DND-41 (cell line): ENCODE measurements around the gene RPRD1A.
"Not testable (repeated sequence)": the region's sequence is repeated elsewhere in the genome, so short reads cannot be mapped to it uniquely, and the experiment has no call there.

ENCODE experiments used
- ATAC-seq: fragments of 200-7000 bp; cut with Tn5 transposase; 3 replicates; pipeline ENCODE4 v1.9.1; 2021; ENCODE audit warnings: low read depth; ENCODE audit not compliant: insufficient read depth
- DNase-seq: peaks from one replicate; pipeline ENCODE4 v3.0.0-alpha.2; 2020
- H2AFZ ChIP-seq: 2 replicates; pipeline ENCODE4 v1.6.0; 2012; ENCODE audit warnings: low read depth, low read length
- H3K27ac ChIP-seq: 2 replicates; pipeline ENCODE4 v1.5.1; 2012; ENCODE audit warnings: low read length, inconsistent platforms
- H3K27me3 ChIP-seq: fragments of 200-600 bp; sonication (generic); 2 replicates; pipeline ENCODE4 v1.6.0; 2012; ENCODE audit warnings: low read length, mild to moderate bottlenecking, inconsistent platforms; ENCODE audit not compliant: insufficient read depth, poor library complexity
- H3K36me3 ChIP-seq: 2 replicates; pipeline ENCODE4 v1.5.1; 2012; ENCODE audit warnings: low read length, inconsistent platforms; ENCODE audit not compliant: insufficient read depth
- H3K4me1 ChIP-seq: 2 replicates; pipeline ENCODE4 v1.5.1; 2012; ENCODE audit warnings: mild to moderate bottlenecking, low read length; ENCODE audit not compliant: insufficient read depth
- H3K4me2 ChIP-seq: 2 replicates; pipeline ENCODE4 v1.6.0; 2012; ENCODE audit warnings: mild to moderate bottlenecking, moderate library complexity, low read length, inconsistent platforms; ENCODE audit not compliant: insufficient read depth
- H3K4me3 ChIP-seq, 2 experiments: fragments of 200-600 bp in 1 of 2; shearing (Covaris generic) in 1 of 2; 2 replicates each; pipeline ENCODE4 v1.5.1; 2012 to 2016; ENCODE audit warnings: inconsistent platforms in 2 of 2, low read length in 2 of 2, mild to moderate bottlenecking in 2 of 2, low read depth in 1 of 2, moderate library complexity in 1 of 2
- H3K79me2 ChIP-seq: 2 replicates; pipeline ENCODE4 v1.6.0; 2012; ENCODE audit warnings: low read length, inconsistent platforms; ENCODE audit not compliant: insufficient read depth
- H3K9ac ChIP-seq: 2 replicates; pipeline ENCODE4 v1.6.0; 2012; ENCODE audit warnings: low read depth, mild to moderate bottlenecking, inconsistent platforms, low read length, moderate library complexity
- H3K9me3 ChIP-seq: 2 replicates; pipeline ENCODE4 v1.5.1; 2012; ENCODE audit warnings: low read length, moderate library complexity, mild to moderate bottlenecking, inconsistent platforms; ENCODE audit not compliant: insufficient read depth, severe bottlenecking
- H4K20me1 ChIP-seq: 2 replicates; pipeline ENCODE4 v1.6.0; 2012; ENCODE audit warnings: low read length; ENCODE audit not compliant: insufficient read depth
- EZH2 ChIP-seq: IDR thresholded peaks from 3 replicates; pipeline ENCODE4 v1.6.1; 2012; ENCODE audit warnings: borderline replicate concordance, low read depth, mild to moderate bottlenecking, moderate library complexity, low read length, inconsistent platforms; ENCODE audit not compliant: severe bottlenecking
- TF ChIP-seq, protein P1 (sequence below): IDR thresholded peaks from 2 replicates; pipeline ENCODE4 v1.5.1; 2012; ENCODE audit warnings: borderline replicate concordance, low read length, moderate library complexity, mild to moderate bottlenecking; ENCODE audit not compliant: poor library complexity, severe bottlenecking; ENCODE audit errors: extremely low read depth

Gene RPRD1A

DNA sequence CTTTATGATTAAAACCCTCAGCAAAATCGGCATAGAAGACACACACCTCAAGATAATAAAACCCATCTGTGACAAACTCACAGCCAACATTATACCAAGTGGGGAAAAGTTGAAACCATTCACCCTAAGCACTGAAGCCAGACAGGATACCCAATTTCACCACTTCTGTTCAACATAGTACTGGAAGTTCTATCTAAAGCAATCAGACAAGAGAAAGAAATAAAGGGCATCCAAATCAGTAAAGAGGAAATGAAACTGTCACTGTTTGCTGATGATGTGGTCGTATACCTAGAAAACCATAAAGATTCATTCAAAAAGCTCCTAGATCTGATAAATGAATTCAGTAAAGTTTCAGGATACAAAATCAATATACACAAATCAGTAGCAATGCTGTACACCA, 16.4 kb upstream of the RPRD1A start:
- H4K20me1 ChIP-seq = no peaks in the 10 kb centered on the region
- no peak for ATAC-seq
- H3K9me3 ChIP-seq = peaks cover 6% of the 10 kb centered on the region
- no peak for DNase-seq
- H3K79me2 ChIP-seq = no peaks in the 10 kb centered on the region
- H3K4me3 ChIP-seq = no peak overlapping the region
- H3K36me3 ChIP-seq = no peaks in the 10 kb centered on the region
- no peak overlapping the region for H3K27ac ChIP-seq
- H3K4me2 ChIP-seq = no peak overlapping the region
- H2AFZ ChIP-seq = no peak overlapping the region
- H3K27me3 ChIP-seq = no peaks in the 10 kb centered on the region
- H3K4me1 ChIP-seq = no peaks in the 10 kb centered on the region
- TF ChIP-seq EZH2 = no peak
- TF ChIP-seq, protein P1, sequence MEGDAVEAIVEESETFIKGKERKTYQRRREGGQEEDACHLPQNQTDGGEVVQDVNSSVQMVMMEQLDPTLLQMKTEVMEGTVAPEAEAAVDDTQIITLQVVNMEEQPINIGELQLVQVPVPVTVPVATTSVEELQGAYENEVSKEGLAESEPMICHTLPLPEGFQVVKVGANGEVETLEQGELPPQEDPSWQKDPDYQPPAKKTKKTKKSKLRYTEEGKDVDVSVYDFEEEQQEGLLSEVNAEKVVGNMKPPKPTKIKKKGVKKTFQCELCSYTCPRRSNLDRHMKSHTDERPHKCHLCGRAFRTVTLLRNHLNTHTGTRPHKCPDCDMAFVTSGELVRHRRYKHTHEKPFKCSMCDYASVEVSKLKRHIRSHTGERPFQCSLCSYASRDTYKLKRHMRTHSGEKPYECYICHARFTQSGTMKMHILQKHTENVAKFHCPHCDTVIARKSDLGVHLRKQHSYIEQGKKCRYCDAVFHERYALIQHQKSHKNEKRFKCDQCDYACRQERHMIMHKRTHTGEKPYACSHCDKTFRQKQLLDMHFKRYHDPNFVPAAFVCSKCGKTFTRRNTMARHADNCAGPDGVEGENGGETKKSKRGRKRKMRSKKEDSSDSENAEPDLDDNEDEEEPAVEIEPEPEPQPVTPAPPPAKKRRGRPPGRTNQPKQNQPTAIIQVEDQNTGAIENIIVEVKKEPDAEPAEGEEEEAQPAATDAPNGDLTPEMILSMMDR = no peak
- no peak overlapping the region for H3K9ac ChIP-seq

DNA sequence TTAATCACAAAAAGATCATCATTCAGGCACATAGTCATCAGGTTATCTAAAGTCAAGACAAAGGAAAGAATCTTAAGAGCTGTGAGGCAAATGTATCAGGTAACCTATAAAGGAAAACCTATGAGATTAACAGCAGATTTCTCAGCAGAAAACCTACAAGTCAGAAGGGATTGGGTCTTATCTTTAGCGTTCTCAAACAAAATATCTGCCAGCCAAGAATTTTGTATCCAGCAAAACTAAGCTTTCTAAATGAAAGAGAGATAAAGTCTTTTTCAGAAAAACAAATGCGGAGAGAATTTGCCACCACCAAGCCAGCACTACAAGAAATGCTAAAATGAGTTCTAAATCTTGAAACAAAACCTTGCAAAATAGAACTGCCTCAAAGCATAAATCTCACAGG, 13.8 kb upstream of the RPRD1A start:
- not testable (repeated sequence) for H3K4me1 ChIP-seq, H3K36me3 ChIP-seq, H3K9me3 ChIP-seq, H3K27ac ChIP-seq, H3K27me3 ChIP-seq, H3K4me2 ChIP-seq, H3K4me3 ChIP-seq, H2AFZ ChIP-seq, ATAC-seq, H3K79me2 ChIP-seq, H3K9ac ChIP-seq, DNase-seq, H4K20me1 ChIP-seq

DNA sequence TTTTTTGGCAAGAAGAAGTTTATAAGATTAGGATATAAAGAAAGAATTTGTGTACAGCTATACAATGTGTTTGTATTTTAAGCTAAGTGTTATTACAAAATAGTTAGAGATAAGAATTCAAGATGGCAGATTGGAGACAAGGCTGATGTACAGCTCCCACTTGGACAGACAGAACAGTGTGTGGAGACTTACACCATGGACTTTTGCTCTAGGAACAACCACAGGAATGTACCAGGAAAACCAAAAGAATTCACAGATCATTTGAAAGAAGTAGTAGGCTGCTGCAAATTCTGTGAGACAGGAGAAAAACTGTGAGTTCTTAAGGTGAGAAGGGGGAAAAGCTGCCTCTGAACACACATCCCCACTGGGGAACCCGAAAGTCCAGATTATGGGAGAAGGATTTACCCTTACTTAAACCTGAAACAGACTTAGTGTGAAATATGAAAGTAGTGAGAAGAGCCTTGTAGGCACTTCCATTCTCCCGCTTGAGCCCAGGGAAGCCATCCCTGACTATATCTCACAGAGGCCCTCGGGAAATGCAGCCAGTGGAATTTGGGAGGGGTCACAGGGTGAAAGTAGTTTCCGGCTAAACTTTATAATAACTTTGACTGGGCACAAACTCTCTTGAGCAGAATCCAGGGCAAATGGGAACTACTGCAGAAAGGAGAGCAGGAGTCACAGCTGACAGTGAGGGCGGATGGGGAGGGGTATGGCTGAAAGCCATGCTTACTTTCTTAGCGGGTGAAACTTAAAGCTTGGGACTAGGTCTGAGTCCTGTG, 11.6 kb upstream of the RPRD1A start:
- H3K9me3 ChIP-seq = peaks cover 6% of the 10 kb centered on the region
- H3K27ac ChIP-seq = no peak overlapping the region
- H4K20me1 ChIP-seq = no peaks in the 10 kb centered on the region
- H3K27me3 ChIP-seq = peaks cover 3% of the 10 kb centered on the region
- DNase-seq (no peak), ATAC-seq (no peak)
- H3K79me2 ChIP-seq = no peaks in the 10 kb centered on the region
- no peak overlapping the region for H2AFZ ChIP-seq
- H3K9ac ChIP-seq = no peak overlapping the region
- no peak overlapping the region for H3K4me2 ChIP-seq
- no peaks in the 10 kb centered on the region for H3K4me1 ChIP-seq
- H3K4me3 ChIP-seq = no peak overlapping the region
- H3K36me3 ChIP-seq = no peaks in the 10 kb centered on the region
- TF ChIP-seq, protein P1 = no peak
- TF ChIP-seq EZH2 = no peak

DNA sequence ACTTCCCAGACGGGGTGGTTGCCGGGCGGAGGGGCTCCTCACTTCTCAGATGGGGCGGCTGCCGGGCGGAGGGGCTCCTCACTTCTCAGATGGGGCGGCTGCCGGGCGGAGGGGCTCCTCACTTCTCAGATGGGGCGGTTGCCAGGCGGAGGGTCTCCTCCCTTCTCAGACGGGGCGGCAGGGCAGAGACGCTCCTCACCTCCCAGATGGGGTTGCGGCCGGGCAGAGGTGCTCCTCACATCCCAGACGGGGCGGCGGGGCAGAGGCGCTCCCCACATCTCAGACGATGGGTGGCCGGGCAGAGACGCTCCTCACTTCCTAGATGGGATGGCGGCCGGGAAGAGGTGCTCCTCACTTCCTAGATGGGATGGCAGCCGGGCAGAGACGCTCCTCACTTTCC, 10.4 kb upstream of the RPRD1A start:
- H3K9me3 ChIP-seq, DNase-seq, H3K4me1 ChIP-seq, H3K4me3 ChIP-seq, H3K9ac ChIP-seq, H4K20me1 ChIP-seq, H3K4me2 ChIP-seq, H3K36me3 ChIP-seq, H3K79me2 ChIP-seq, H3K27ac ChIP-seq, H2AFZ ChIP-seq, ATAC-seq, H3K27me3 ChIP-seq: not testable (repeated sequence)
